AG09309 (cell line): ENCODE results near the gene LRRK1.

Source experiments
- DNase-seq: peaks from one replicate; pipeline ENCODE4 v3.0.0-alpha.2; 2010; ENCODE audit warnings: low read depth
- H3K4me3 ChIP-seq: 2 replicates; pipeline ENCODE4 v1.5.1; 2011; ENCODE audit warnings: mild to moderate bottlenecking, low read depth, low read length, moderate library complexity; ENCODE audit not compliant: control insufficient read depth
- TF ChIP-seq, protein P1 (sequence below): IDR thresholded peaks from 2 replicates; pipeline ENCODE4 v1.5.1; 2011; ENCODE audit warnings: mild to moderate bottlenecking, low read depth, low read length, inconsistent platforms; ENCODE audit not compliant: insufficient read depth, control insufficient read depth; ENCODE audit errors: missing control alignments

LRRK1 gene

DNA sequence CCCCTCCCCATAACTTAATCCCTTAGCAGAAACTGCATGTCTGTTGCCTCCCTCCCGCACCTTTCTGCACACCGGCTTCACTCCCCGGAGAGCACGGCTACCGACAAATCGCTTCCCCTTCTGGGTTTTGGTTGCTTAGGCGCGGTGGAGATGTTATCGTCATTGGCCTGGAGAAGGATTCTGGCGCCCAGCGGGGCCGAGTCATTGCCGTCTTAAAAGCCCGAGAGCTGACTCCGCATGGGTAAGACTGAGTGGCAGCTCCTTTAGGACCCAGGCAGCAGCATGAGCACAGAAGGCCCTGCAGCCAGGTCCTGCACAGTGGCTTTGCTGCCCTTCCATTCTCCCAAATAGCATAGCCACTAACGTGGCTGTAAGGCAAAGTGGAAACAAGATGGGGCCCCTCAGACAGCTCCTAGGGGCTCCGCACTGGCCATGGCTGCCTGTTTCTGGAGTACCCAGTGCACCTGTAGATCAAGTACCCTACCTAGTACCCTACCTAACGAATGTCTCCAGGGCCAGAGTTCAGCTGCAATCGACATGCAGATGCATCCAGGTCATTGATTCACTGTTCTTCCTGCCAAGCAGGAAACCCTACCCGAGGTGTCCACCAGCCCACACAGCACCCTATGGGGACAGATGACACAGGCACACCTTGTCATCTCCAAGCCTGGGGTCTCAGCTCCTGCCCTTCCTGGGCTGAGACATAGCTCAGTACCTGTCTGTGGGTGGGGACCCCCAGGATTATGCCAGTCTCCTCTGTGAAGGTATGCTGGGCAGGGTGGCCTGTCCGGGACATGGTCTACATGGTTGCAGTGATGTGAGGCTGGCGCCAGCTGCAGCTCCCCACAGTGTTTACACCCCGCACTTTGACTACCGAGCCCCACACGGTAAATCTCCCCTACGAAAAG is 147.6 kb downstream of the LRRK1 start:
- no peak overlapping the region for H3K4me3 ChIP-seq
- DNase-seq = no peak
- TF ChIP-seq, protein P1, sequence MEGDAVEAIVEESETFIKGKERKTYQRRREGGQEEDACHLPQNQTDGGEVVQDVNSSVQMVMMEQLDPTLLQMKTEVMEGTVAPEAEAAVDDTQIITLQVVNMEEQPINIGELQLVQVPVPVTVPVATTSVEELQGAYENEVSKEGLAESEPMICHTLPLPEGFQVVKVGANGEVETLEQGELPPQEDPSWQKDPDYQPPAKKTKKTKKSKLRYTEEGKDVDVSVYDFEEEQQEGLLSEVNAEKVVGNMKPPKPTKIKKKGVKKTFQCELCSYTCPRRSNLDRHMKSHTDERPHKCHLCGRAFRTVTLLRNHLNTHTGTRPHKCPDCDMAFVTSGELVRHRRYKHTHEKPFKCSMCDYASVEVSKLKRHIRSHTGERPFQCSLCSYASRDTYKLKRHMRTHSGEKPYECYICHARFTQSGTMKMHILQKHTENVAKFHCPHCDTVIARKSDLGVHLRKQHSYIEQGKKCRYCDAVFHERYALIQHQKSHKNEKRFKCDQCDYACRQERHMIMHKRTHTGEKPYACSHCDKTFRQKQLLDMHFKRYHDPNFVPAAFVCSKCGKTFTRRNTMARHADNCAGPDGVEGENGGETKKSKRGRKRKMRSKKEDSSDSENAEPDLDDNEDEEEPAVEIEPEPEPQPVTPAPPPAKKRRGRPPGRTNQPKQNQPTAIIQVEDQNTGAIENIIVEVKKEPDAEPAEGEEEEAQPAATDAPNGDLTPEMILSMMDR = no peak

DNA sequence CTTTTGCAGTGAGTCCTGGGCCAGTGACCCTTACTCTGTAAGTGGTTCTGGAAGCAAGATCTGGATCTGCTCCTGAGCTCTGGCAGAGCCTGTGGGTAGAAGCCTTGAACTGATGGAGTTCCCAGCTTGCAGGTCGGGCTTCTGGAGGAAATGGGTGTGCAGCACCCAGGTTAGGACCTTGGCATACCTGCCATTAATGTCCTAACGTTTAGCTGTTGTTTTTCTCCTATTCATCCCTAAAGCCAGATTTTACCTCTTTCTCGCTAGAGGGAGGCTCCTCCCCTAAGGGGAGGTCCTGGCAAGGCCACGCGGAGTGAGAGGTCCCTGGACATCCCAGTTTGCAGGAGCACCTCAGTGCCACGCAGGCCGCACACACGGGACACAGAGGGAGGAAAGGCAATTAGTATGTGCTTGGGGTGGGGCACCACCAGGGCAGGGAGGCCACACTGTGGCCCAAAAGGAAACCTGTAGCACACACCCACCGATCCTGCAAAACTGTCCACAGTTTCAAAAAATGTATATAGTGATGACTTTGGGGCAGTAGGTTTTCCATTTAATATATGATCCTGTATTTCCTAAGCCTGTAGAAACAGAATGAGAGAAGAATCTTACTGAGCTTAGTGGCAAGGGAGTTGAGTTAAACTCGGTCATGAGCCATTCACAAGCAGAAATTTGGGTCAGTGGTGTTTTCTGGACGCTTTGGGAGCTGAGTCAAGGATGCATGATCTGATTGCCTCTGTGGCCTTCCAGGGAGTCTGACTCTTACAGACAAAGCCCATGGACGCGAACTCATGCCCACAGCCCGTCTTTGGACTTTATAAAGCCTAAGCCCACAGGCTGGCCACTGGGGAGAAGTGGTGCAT is 148.7 kb downstream of the LRRK1 start:
- no peak overlapping the region for H3K4me3 ChIP-seq
- no peak for DNase-seq
- TF ChIP-seq, protein P1 = no peak

DNA sequence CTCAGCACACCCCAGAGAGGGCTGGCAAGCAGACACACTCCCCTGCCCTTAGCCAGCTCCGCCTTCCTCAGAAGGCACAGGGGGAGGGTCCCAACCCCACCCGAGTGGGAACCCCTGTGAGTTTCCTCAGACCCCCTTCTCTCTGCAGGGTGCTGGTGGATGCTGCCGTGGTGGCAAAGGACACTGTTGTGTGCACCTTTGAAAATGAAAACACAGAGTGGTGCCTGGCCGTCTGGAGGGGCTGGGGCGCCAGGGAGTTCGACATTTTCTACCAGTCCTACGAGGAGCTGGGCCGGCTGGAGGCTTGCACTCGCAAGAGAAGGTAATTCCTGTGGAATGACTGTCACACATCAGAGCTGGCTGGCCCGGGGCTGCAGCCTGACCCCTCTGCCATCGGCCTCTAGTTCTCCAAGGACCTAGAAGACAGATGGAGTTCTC is 149.4 kb downstream of the LRRK1 start:
- no peak overlapping the region for H3K4me3 ChIP-seq
- no peak for DNase-seq
- TF ChIP-seq, protein P1 = no peak

DNA sequence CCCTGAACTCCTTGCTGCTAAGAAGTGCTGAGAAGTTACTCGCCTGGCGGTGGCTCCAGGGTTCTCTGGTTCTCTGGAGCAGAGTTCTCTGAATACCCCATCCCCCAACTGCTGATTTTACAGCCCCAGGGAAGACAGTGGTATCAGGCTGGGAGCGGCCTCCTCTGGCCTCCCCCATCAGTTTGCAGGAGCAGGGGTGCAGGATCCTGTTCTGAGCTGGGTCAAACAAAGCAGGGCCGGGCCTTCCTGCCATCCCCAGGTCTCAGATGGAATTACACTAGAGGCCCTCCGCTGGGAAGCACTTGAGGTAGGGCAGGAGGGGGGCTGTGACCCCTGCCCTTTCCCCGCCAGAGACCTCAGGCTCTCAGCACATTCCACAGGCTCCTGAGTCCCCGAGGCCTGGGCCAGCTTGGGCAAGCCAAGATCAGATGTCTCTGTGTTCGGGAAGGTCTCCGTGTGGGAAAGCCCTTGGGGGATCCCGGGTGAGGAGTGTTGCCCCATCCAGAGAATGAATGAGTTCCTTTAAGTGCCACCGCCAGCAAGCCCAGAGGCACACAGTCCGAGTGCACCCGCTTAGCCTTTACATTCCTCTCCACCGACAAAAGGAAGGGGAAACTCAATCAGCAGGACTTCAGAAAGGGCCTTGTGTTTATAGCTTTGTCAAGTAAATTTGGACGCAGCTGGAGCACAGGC is 149.9 kb downstream of the LRRK1 start:
- DNase-seq = no peak

DNA sequence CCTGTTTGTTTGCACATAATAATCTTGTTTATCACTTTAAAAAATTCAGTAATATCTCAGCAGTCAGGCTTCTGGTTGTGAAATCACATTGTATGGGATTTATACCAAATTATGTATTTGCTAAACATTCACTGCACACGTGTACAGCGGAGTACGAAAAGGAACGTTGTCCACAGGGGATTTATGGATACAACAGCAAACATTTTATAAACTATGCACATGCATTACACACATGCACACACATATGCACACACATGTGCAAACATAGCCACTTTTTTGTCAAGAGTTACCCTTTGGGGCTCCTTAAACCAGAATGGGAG is 150.5 kb downstream of the LRRK1 start:
- H3K4me3 ChIP-seq = no peak overlapping the region
- TF ChIP-seq, protein P1 = no peak
- no peak for DNase-seq

More for the DNA sequence above, 149.9 kb downstream of the LRRK1 start:
- TF ChIP-seq, protein P1 = no peak
- H3K4me3 ChIP-seq = no peak overlapping the region

DNA sequence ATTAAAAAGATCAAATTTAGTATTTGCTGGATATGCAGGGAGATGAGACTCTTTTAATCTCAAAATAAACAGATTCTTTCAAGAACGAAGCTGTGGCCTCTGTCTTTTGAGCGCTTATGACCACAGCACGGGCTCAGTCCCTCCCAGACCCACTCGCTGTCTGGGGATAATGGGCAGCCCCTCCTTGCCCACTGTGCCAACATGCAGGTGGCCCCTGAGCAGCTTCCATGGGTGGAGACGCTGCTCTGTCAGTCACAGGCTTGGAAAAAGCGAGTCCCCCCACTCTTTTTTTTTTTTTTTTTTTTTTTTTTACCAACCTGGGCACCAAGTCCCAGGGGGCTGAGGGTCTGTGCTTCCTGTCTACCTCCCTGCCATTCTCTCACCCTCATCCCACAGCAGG is 150.9 kb downstream of the LRRK1 start:
- TF ChIP-seq, protein P1 = no peak
- H3K4me3 ChIP-seq = no peak overlapping the region
- DNase-seq = no peak
